Measurements from ENCODE around the gene SH3RF2.
"Not testable (repeated sequence)": the region's sequence is repeated elsewhere in the genome, so short reads cannot be mapped to it uniquely, and the experiment has no call there.

Gene SH3RF2

DNA sequence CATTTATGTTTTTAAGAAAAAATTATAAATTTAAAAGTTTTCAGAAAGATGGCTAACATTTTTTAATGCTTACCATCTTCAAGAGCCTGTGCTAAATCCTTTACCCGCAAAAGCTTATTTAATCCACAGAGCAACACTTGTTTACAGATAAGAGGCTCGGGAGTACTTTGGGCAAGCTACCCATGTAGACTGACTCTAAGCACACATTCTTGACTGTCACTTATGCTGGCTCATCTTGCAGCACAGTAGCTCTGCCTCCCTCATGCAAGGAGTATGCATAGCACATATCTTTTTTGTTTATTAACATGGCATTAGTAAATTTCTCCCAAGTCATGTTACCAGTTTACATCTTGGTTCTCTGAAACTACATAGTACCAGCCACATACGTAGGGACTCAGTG lies 14.7 kb downstream of the SH3RF2 start:
- no peak for DNase-seq (ENCODE audit: low spot score)

- DNase-seq (ENCODE audit: low spot score) = no peak
Measured at GRCh38 chr5:145953202-145953601, 16.8 kb downstream of the SH3RF2 start.

DNA sequence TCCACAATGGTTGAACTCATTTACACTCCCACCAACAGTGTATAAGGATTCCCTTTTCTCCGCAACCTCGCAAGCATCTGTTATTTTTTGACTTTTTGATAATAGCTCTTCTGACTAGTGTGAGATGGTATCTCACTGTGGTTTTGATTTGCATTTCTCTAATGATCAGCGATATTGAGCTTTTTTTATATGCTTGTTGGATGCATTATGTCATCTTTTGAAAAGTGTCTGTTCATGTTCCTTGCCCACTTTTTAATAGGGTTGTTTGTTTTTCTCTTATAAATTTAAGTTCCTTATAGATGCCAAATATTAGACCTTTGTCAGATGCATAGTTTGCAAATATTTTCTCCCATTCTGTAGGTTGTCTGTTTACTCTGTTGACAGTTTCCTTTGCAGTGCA lies 17.8 kb downstream of the SH3RF2 start:
- DNase-seq (ENCODE audit: low spot score) = not testable (repeated sequence)

DNA sequence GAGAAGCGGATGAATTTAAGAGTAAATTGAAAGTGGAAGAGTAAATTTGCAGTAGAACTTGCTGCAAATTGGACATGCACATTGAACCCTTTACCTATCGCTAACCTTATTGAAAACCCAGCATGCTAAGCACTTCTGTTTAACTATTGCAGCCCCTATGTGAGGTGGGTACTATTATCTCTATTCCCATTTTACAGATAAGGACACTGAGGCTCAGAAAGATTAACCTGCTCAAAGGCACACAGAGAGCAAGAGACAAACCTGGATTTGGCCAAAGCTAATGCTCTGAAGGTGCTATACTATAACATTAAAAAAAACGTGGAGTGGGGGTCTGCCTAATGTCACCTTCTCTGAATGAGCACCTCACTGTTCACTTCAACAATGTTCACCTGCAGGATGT lies 21.0 kb downstream of the SH3RF2 start:
- no peak for DNase-seq (ENCODE audit: low spot score)

DNA sequence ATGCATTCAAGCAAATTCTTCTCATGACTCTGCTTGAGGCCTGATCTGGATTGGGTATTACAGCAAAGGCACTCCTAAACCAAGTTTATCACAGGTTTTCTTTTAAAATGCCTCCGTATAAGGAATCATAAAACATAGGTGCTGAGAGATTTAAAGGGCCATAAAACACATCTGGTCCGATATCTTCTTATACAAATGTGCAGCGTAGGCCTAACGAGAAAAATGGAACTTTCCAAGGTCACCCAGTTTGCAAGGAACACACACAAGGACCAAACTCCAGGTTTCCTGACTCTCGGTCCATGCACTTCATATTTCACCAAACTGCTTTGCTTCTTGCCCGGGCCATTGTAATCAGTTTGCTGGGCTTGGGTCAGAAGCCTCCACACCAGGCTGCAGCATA lies 22.1 kb downstream of the SH3RF2 start:
- DNase-seq (ENCODE audit: low spot score) = no peak

DNA sequence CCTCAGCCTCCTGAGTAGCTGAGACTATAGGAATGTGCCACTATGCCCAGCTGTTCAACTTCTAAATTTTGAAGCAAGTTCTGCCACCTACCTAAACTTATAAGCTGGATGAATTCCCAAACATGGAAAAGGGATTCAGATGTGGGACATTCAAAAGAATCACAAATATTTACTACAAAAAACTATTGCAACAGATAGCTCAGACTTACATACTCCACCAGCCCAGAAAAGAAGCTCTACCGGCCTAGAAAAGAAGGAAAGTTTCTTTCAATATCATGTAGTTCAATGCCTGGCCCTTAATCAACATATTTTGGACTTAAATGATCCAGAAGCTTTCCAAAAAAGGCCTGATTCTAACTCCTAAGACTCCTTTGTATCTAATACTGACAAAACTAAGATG lies 23.8 kb downstream of the SH3RF2 start:
- no peak for DNase-seq (ENCODE audit: low spot score)

DNA sequence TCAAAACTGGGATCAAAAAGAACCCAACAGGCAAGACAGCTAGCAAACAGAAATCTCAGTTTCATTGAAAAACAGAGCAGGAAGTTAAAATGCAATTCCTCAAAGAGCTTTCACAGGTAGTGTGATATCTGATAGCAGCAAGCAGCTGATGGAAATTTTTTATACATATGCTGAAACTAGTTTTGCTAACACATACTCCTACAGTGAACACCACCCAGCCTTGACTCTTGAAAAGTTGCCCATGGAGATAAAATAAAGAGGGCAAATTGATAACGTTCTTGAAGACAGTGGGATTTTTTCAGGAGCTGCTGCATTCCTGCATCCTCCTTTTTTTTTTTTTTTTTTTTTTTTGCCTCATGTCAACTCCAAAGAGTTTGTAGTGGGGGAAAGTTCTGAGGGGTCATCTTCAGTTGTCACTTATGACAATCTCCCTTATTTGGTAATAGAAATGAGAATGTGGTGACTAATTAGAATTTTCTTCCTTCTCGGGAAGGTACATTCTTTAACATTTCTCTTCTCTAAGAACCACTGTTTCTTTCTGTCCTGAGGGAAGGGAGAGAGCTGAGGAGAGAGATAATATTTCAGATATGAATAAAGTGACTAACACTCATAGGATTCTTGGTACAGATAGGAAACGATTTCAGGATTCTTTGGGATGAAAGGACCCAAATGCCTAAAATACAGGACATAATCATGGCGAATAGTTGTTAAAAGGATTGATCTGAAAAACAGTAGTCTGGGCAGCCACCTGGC lies 24.6 kb downstream of the SH3RF2 start:
- peak; percentile 70 for DNase-seq (ENCODE audit: low spot score)

DNA sequence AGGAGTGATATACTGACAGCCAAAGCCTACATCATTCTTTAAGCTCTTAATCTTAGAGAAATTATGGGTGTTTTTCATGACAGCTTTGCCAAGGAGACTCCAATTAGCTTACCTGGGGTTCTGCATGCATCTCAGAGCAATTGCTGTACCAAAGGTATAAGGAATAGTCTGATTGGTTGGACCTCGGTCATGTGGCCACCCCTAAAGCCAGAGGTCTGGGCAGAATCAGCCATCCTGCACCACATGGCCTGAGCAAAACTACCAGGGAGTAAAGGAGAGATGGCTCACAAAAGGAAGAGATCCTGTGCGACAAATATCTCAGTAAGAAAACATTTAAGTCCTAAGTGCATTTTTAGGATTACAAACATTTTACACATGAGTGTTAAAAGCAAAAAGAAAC lies 25.6 kb downstream of the SH3RF2 start:
- DNase-seq (ENCODE audit: low spot score) = no peak

DNA sequence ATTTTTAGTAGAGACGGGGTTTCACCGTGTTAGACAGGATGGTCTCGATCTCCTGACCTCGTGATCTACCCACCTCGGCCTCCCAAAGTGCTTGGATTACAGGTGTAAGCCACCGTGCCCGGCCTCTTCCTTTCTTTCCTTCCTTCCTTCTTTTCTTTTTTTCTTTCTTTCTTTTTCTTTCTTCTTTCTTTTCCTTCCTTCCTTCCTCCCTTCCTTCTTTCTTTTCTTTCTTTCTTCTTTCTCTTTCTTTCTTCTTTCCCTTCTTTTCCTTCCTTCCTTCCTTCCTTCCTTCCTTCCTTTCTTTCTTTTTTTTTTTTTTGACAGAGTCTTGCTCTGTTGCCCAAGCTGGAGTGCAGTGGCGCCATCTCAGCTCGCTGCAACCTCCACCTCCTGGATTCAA lies 27.6 kb downstream of the SH3RF2 start:
- DNase-seq (ENCODE audit: low spot score) = not testable (repeated sequence)

GRCh38 chr5:145965804-145966203 lies 29.4 kb downstream of the SH3RF2 start:
- DNase-seq (ENCODE audit: low spot score) = no peak

GRCh38 chr5:145967296-145967695 lies 30.9 kb downstream of the SH3RF2 start:
- no peak for DNase-seq (ENCODE audit: low spot score)

GRCh38 chr5:145968970-145969713 lies 32.8 kb downstream of the SH3RF2 start:
- no peak for DNase-seq (ENCODE audit: low spot score)

- no peak for DNase-seq (ENCODE audit: low spot score)
Measured at GRCh38 chr5:145969714-145970092, 33.3 kb downstream of the SH3RF2 start.

- no peak for DNase-seq (ENCODE audit: low spot score)
Measured at GRCh38 chr5:145971108-145971507, 34.7 kb downstream of the SH3RF2 start.

GRCh38 chr5:145971701-145972100 lies 35.3 kb downstream of the SH3RF2 start:
- no peak for DNase-seq (ENCODE audit: low spot score)

DNA sequence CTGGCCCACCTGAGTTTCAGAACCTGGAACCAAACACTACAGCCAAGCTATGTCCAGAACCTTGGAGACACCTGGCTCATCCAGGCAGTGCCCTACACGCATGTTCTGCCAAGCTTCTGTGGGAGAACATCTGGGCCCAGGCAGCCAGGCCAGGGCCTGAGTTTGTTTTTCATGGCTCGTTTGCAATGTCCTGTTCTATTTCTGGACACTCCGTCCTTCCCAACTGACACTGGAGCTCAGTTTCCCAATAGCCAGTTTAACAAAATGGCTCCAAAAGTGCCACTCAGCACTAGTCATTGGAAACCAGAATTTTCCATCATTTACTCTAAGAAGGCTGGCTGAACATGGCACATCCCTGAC lies 38.6 kb downstream of the SH3RF2 start:
- DNase-seq (ENCODE audit: low spot score) = no peak

GRCh38 chr5:145975361-145976066 lies 39.1 kb downstream of the SH3RF2 start:
- DNase-seq (ENCODE audit: low spot score) = peak; percentile 3

DNA sequence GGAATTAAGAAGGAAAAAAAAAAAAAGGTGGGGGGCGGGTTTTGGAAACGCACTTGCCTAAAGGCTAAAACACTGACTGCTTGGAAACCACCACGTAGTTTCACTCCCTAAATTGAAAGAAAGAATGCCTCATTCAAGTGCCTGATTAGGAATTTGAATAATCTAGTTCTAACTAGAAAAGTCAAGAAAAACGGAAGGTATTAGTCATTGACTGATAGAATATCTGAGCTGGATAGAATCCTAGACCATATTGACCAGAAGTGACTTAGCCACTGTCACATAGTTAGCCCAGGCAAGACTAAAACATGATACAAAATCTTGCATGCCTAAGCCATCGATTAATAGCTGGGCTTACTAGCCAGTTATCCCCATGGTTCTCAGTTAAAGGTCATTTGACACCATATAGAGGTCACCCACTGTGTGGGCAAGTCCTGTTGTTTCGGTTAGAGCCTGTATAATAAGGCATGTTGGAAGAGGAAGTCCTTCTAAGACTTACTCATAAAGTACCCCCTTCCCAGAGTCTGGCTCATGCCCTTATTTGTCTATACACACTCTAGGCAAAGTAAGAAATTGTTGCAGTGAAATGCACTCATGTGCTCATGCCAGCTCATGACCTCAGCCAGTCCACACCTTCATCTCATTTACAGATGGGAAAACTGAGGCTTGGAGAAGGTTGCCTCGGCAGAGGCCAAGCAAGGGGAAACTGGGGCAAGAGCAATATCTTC lies 40.2 kb downstream of the SH3RF2 start:
- peak; percentile 41 for DNase-seq (ENCODE audit: low spot score)

DNA sequence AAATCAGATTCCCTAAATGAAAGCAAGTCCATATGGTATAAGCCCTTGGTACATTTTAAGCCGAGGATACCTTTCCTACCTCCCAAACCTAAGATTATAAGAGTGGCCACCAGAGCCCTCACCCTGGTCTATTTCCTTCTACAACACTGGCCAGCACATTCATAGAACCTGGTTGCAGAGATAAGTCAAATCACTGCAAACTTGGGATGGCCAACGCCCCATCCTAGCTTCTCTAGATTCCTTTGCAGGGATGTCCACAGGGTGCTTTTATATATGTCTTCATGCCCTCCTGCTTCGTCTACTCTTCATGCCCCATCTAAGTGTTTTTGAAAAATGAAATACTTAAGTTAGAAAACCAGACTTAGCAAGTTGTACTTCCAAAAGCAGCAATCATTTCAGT lies 41.8 kb downstream of the SH3RF2 start:
- no peak for DNase-seq (ENCODE audit: low spot score)

DNA sequence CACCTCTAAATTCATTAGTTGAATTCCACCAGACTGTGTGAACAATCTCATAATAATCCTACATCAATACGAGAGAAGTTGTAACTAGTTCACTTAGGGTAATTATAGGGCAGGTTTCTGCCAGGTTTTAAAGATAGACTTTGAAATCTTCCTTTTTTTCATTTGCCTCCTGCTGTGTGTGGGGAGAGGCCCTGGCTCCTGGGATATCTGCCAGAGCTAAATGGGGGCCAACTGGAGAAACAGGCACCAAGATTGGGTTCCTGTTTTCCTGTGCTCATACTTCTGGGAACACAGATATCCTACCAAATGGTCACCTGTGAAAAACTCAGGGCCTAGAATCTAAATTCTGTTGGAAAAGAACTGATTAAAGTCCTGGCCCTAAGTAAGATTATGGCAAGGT lies 42.3 kb downstream of the SH3RF2 start:
- no peak for DNase-seq (ENCODE audit: low spot score)

- no peak for DNase-seq (ENCODE audit: low spot score)
Measured at GRCh38 chr5:145979270-145980223, 43.2 kb downstream of the SH3RF2 start.
